K562 (cell line): ENCODE data around the gene TPX2. TPM values are rescaled to one million over a fixed set of nuclear protein-coding genes. Genes with fewer than 3 reads are reported as not detected.

Experiments used
- CREB1 ChIP-seq, 2 experiments: sonication (generic) in 1 of 2; formaldehyde crosslinking in 1 of 2; IDR thresholded peaks; 2 replicates each; pipeline versions ENCODE4 v1.6.1 to v1.8.0; 2012 to 2022; ENCODE audit warnings: inconsistent platforms in 1 of 2, mild to moderate bottlenecking in 1 of 2, missing genetic modification reagents in 1 of 2, moderate library complexity in 1 of 2
- DPF2 ChIP-seq: fragments of 450-650 bp; IDR thresholded peaks from 2 replicates; pipeline ENCODE4 v1.6.1; 2016
- KDM1A ChIP-seq, 2 experiments: fragments of 450-650 bp; IDR thresholded peaks; 2 replicates each; pipeline ENCODE4 v1.6.1; 2016; ENCODE audit warnings: mild to moderate bottlenecking in 2 of 2
- KLF16 ChIP-seq: IDR thresholded peaks from 2 replicates; pipeline ENCODE4 v1.6.1; 2016; ENCODE audit warnings: antibody characterized with exemption
- MAZ ChIP-seq, 2 experiments: fragments of 450-650 bp in 1 of 2; sonication (generic) in 1 of 2; formaldehyde crosslinking; IDR thresholded peaks in 1 of 2; conservative IDR thresholded peaks in 1 of 2; 2 replicates each; pipeline versions ENCODE4 v1.4.0 to v1.5.0; 2020; ENCODE audit warnings: mild to moderate bottlenecking in 1 of 2, missing genetic modification reagents in 1 of 2
- MYC ChIP-seq, 2 experiments: fragments of 250-450 bp in 1 of 2; sonication (Bioruptor Pico) in 1 of 2; IDR thresholded peaks; 2 replicates each; pipeline versions ENCODE4 v1.5.1 to v1.6.1; 2012 to 2021; ENCODE audit warnings: low read depth in 2 of 2, borderline replicate concordance in 1 of 2, improper control_type of control experiment in 1 of 2, low read length in 1 of 2, mild to moderate bottlenecking in 1 of 2, moderate library complexity in 1 of 2
- NR2C2 ChIP-seq, 2 experiments: fragments of 200-800 bp in 1 of 2; sonication (Bioruptor generic) in 1 of 2; sonication (generic) in 1 of 2; formaldehyde crosslinking in 1 of 2; IDR thresholded peaks; 2 replicates each; pipeline versions ENCODE4 v1.6.1 to v1.8.0; 2016 to 2022; ENCODE audit warnings: mild to moderate bottlenecking in 1 of 2, missing compliant biosample characterization in 1 of 2, missing genetic modification characterization in 1 of 2, missing genetic modification reagents in 1 of 2
- RFX1 ChIP-seq: fragments of 450-650 bp; IDR thresholded peaks from 2 replicates; pipeline ENCODE4 v1.6.1; 2016; ENCODE audit warnings: mild to moderate bottlenecking, moderate library complexity
- RHOXF2B ChIP-seq: fragments of 250-450 bp; sonication (Bioruptor Pico); conservative IDR thresholded peaks from 2 replicates; pipeline ENCODE4 v1.5.1; 2021
- SRSF3 ChIP-seq: fragments of 200-400 bp; formaldehyde crosslinking; IDR thresholded peaks from 2 replicates; pipeline ENCODE4 v1.6.1; 2016; ENCODE audit warnings: mild to moderate bottlenecking, low read length, moderate library complexity; ENCODE audit not compliant: insufficient read depth
- ZC3H11A ChIP-seq: IDR thresholded peaks from 2 replicates; pipeline ENCODE4 v1.6.1; 2012; ENCODE audit warnings: low read depth, low read length, improper control_type of control experiment
- ZKSCAN1 ChIP-seq: fragments of 150-350 bp; IDR thresholded peaks from 2 replicates; pipeline ENCODE4 v1.6.1; 2016; ENCODE audit warnings: low read depth, low read length
- ZNF175 ChIP-seq: fragments of 200-800 bp; sonication (Bioruptor generic); IDR thresholded peaks from 2 replicates; pipeline ENCODE4 v1.6.1; 2016; ENCODE audit warnings: low read depth, mild to moderate bottlenecking, missing genetic modification characterization, missing compliant biosample characterization
- ZNF224 ChIP-seq: sonication (generic); formaldehyde crosslinking; IDR thresholded peaks from 2 replicates; pipeline ENCODE4 v1.8.0; 2022; ENCODE audit warnings: mild to moderate bottlenecking, missing genetic modification reagents
- ZNF239 ChIP-seq: fragments of 250-450 bp; sonication (Bioruptor Pico); IDR thresholded peaks from 2 replicates; pipeline ENCODE4 v1.4.0; 2020; ENCODE audit warnings: mild to moderate bottlenecking
- ZNF24 ChIP-seq: fragments of 450-650 bp; IDR thresholded peaks from 2 replicates; pipeline ENCODE4 v1.6.1; 2016
- ZNF41 ChIP-seq: fragments of 250-450 bp; sonication (Bioruptor Pico); conservative IDR thresholded peaks from 2 replicates; pipeline ENCODE4 v1.4.0; 2020; ENCODE audit warnings: mild to moderate bottlenecking
- polyA plus RNA-seq, 8 experiments: library from polyadenylated mRNA; depleted of rRNA in 4 of 8; stranded (reverse) in 5 of 8; unstranded in 3 of 8; fragments of >200 nt; fragmentation: Nextera tagmentation in 2 of 8; fragmentation: Illumina TruSeq in 1 of 8; extraction: Ambion mirVana in 2 of 8; extraction: Trizol in 1 of 8; gene quantifications; 2 replicates each; pipeline versions ENCODE4 v1.2.1 to v1.2.3, GENCODE V29; 2011 to 2014; ENCODE audit warnings: inconsistent platforms in 1 of 8, missing spikeins in 1 of 8
- total RNA-seq, 7 experiments: library from RNA; depleted of rRNA in 6 of 7; stranded (reverse); fragments of >200 nt in 6 of 7; fragmentation: Illumina TruSeq in 2 of 7; extraction: Trizol in 2 of 7; gene quantifications; 2 replicates each; pipeline versions ENCODE4 v1.2.1 to v1.2.3, GENCODE V29; 2011 to 2021; ENCODE audit warnings: low replicate concordance in 1 of 7
- TF ChIP-seq, protein P1 (sequence below), 2 experiments: fragments of 250-450 bp in 1 of 2; fragments of 450-650 bp in 1 of 2; sonication (Bioruptor Pico) in 1 of 2; IDR thresholded peaks; 2 replicates each; pipeline versions ENCODE4 v1.6.1 to v1.8.0; 2016 to 2021; ENCODE audit warnings: mild to moderate bottlenecking in 2 of 2, moderate library complexity in 2 of 2, missing compliant biosample characterization in 1 of 2, missing genetic modification characterization in 1 of 2
- TF ChIP-seq, protein P2 (sequence below): fragments of 250-450 bp; sonication (Bioruptor Pico); IDR thresholded peaks from 2 replicates; pipeline ENCODE4 v1.8.0; 2022; ENCODE audit warnings: moderate library complexity, mild to moderate bottlenecking, inconsistent platforms
- TF ChIP-seq, protein P3 (sequence below): sonication (generic); formaldehyde crosslinking; IDR thresholded peaks from 2 replicates; pipeline ENCODE4 v1.8.0; 2022; ENCODE audit warnings: missing genetic modification reagents, mild to moderate bottlenecking, moderate library complexity, borderline replicate concordance
- TF ChIP-seq, protein P4 (sequence below), 2 experiments: fragments of 450-650 bp in 1 of 2; sonication (generic) in 1 of 2; formaldehyde crosslinking in 1 of 2; IDR thresholded peaks in 1 of 2; conservative IDR thresholded peaks in 1 of 2; 2 replicates each; pipeline versions ENCODE4 v1.6.1 to v1.8.1; 2016 to 2023; ENCODE audit warnings: mild to moderate bottlenecking in 2 of 2, moderate library complexity in 2 of 2, inconsistent platforms in 1 of 2, missing genetic modification reagents in 1 of 2

The TPX2 gene
- total and polyA plus RNA-seq, 9 of the 15 experiments (the other 6 are each of a cell fraction or from before 2014, with no cell fraction given) = 48.0 to 241 (median 133) TPM

DNA sequence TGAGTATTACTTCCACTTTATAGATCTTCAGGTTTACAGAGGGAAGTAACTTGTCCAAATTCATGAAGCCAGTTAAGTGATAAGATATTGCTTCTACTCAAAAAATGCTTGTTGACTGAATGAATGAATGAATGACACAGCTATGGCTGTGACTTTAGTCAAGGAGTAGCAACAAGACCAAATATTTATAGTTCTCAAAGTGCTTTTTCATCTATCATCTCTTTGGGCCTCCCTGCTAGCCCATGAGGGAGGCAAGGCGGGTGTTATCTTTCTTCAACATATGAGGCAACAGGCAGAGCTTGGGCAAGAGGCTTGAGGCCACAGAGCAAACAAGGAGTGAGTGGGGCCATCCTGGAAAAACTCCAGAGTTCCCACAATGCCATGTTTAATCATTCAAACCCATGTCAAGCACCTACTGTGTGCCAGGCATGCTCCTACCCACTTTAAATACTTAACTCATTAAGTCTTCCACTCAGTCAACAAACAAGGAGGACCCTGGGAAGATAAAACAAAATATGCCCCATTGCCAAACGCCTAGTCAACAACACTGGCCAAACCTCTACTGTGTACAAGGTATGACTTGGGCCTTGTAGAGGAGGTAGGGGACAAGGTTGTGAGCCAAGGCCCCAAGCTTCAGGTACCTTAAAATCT is 32.4 kb upstream of the TPX2 start (continued):
- TF ChIP-seq, protein P1, sequence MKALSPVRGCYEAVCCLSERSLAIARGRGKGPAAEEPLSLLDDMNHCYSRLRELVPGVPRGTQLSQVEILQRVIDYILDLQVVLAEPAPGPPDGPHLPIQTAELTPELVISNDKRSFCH (CRISPR knock-in tag; IDR thresholded peaks at IDR 0.05) = no peak
- TF ChIP-seq, protein P1 (tag; IDR thresholded peaks at IDR 0.05) = peak; percentile 89
- peak; percentile 41; the same call in 1 of the 2 replicates for TF ChIP-seq RFX1
- TF ChIP-seq MYC (IDR thresholded peaks at IDR 0.05; ENCODE audit: low read depth, low read length) = peak; percentile 67; the same call in 1 of the 2 replicates
- TF ChIP-seq MYC (CRISPR knock-in tag; IDR thresholded peaks at IDR 0.05; ENCODE audit: borderline replicate concordance, low read depth) = no peak
- TF ChIP-seq RHOXF2B (CRISPR knock-in tag) = 0 out of 2 replicates have a peak, but pooled peaks have one; percentile 65
- TF ChIP-seq KDM1A (IDR thresholded peaks at IDR 0.05) = peak; percentile 81 to 89
- no peak for TF ChIP-seq ZC3H11A
- no peak for TF ChIP-seq NR2C2 (CRISPR knock-in tag; IDR thresholded peaks at IDR 0.05)
- TF ChIP-seq NR2C2 (tag; IDR thresholded peaks at IDR 0.05) = 0 out of 2 replicates have a peak, but pooled peaks have one; percentile 43
- TF ChIP-seq ZNF224 = no peak
- TF ChIP-seq KLF16 = peak; percentile 80
- peak; percentile 97 for TF ChIP-seq DPF2
- TF ChIP-seq ZNF175 (CRISPR knock-in tag) = peak; percentile 72
- TF ChIP-seq, protein P2, sequence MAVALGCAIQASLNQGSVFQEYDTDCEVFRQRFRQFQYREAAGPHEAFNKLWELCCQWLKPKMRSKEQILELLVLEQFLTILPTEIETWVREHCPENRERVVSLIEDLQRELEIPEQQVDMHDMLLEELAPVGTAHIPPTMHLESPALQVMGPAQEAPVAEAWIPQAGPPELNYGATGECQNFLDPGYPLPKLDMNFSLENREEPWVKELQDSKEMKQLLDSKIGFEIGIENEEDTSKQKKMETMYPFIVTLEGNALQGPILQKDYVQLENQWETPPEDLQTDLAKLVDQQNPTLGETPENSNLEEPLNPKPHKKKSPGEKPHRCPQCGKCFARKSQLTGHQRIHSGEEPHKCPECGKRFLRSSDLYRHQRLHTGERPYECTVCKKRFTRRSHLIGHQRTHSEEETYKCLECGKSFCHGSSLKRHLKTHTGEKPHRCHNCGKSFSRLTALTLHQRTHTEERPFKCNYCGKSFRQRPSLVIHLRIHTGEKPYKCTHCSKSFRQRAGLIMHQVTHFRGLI (CRISPR knock-in tag) = peak; percentile 67; the same call in 1 of the 2 replicates
- TF ChIP-seq ZNF24 = peak; percentile 100
- TF ChIP-seq, protein P3, sequence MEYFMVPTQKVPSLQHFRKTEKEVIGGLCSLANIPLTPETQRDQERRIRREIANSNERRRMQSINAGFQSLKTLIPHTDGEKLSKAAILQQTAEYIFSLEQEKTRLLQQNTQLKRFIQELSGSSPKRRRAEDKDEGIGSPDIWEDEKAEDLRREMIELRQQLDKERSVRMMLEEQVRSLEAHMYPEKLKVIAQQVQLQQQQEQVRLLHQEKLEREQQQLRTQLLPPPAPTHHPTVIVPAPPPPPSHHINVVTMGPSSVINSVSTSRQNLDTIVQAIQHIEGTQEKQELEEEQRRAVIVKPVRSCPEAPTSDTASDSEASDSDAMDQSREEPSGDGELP (CRISPR knock-in tag) = peak; percentile 66
- TF ChIP-seq ZNF41 (CRISPR knock-in tag) = no peak; the same call in 1 of the 2 replicates
- TF ChIP-seq, protein P4, sequence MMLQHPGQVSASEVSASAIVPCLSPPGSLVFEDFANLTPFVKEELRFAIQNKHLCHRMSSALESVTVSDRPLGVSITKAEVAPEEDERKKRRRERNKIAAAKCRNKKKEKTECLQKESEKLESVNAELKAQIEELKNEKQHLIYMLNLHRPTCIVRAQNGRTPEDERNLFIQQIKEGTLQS (IDR thresholded peaks at IDR 0.05) = peak; percentile 80
- TF ChIP-seq, protein P4 (CRISPR knock-in tag; conservative IDR thresholded peaks at IDR 0.05) = no peak; the same call in 1 of the 2 replicates
- peak; percentile 52 to 74 for TF ChIP-seq MAZ (CRISPR knock-in tag; conservative IDR thresholded peaks at IDR 0.05 in 1 of 2, IDR thresholded peaks at IDR 0.05 in 1 of 2)
- no peak; the same call in 1 of the 2 replicates for TF ChIP-seq CREB1 (IDR thresholded peaks at IDR 0.05)
- TF ChIP-seq CREB1 (CRISPR knock-in tag; IDR thresholded peaks at IDR 0.05) = no peak
- peak; percentile 57; the same call in 1 of the 2 replicates for TF ChIP-seq ZNF239
- TF ChIP-seq SRSF3 = no peak
- TF ChIP-seq ZKSCAN1 = peak; percentile 99
